ENCODE measurements around the gene CHTOP.

The CHTOP gene

GRCh38 chr1:153602749-153603148 is 31.1 kb upstream of the CHTOP start:
- Histone ChIP-seq H3K4me1 (ENCODE audit: control insufficient read depth, insufficient read depth, low read length) (peaks cover 5% of the 10 kb centered on the region), H3K4me3 (ENCODE audit: low read length) (no peak overlapping the region), H3K27me3 (ENCODE audit: control insufficient read depth, insufficient read depth, low read length) (no peaks in the 10 kb centered on the region), H3K9me3 (ENCODE audit: control insufficient read depth, insufficient read depth, low read length) (no peaks in the 10 kb centered on the region), H3K36me3 (ENCODE audit: control insufficient read depth, insufficient read depth, low read length) (no peaks in the 10 kb centered on the region), H3K27ac (ENCODE audit: low read length) (no peak overlapping the region)
- DNase-seq (ENCODE audit: low read depth, low spot score): no peak
- no CpG with 5 or more reads among the region's 6 CpGs for WGBS (ENCODE audit: insufficient coverage, insufficient read length)

DNA sequence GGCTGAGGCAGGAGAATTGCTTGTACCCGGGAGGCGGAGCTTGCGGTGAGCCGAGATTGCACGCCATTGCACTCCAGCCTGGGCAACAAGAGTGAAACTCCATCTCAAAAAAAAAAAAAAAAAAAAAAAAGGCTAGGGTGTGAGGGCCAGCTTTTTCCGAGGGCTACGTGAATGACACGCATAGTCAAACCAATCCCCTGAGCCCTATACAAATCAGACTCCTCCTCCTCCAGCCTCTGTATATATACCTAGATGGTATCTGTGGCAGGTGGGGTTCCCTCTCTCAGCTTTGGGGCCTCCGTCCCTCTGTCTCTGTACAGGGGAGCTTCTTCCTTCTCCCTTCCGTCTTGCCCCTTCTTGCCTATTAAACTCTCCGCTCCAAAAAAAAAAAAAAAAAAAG is 27.7 kb upstream of the CHTOP start:
- no peak overlapping the region for H3K27ac ChIP-seq (ENCODE audit: low read length)
- H3K4me1 ChIP-seq (ENCODE audit: control insufficient read depth, insufficient read depth, low read length): peaks cover 6% of the 10 kb centered on the region; the same call in 1 of the 2 replicates
- DNase-seq (ENCODE audit: low read depth, low spot score): no peak
- H3K9me3 ChIP-seq (ENCODE audit: control insufficient read depth, insufficient read depth, low read length): no peaks in the 10 kb centered on the region
- H3K27me3 ChIP-seq (ENCODE audit: control insufficient read depth, insufficient read depth, low read length): no peaks in the 10 kb centered on the region
- H3K36me3 ChIP-seq (ENCODE audit: control insufficient read depth, insufficient read depth, low read length): no peaks in the 10 kb centered on the region
- WGBS (ENCODE audit: insufficient coverage, insufficient read length): no CpG with 5 or more reads among the region's 11 CpGs
- H3K4me3 ChIP-seq (ENCODE audit: low read length): no peak overlapping the region

- peaks cover 9% of the 10 kb centered on the region for H3K4me1 ChIP-seq (ENCODE audit: control insufficient read depth, insufficient read depth, low read length)
- no CpG with 5 or more reads among the region's 8 CpGs for WGBS (ENCODE audit: insufficient coverage, insufficient read length)
These were observed 26.5 kb upstream of the CHTOP start for GRCh38 chr1:153607381-153607780.

DNA sequence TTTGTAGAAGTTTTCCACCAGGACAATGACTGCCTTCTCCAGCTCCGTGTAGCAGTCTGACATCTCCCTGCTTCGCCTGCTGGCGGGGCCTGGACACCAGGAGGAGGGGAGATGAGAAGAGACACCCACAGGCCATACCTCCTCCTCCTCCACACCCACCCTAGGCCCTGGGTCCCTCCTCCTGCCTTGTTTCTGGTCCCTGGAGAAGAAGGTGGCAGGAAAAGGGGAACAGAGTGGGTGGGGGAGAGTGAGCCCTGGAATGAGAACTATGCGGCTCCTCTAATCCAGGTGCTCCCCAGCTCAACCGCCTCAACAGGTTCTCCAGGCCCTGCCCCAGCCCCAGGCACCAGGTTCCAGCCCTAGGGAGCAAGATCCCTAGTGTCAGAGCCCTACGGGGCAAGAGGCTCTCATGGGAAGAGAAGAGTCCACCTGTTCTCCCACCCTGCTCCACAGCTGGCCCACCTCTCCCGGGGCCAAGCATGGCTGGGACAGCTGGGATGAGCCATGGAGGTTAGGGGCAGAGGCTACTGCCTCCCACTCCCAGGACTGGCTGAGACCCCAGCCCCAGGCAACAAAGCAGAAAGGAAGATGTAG is 25.7 kb upstream of the CHTOP start:
- Histone ChIP-seq H3K27ac (ENCODE audit: low read length) (no peak overlapping the region), H3K4me3 (ENCODE audit: low read length) (no peak overlapping the region)

More at GRCh38 chr1:153607381-153607780, 26.5 kb upstream of the CHTOP start:
- Histone ChIP-seq H3K36me3 (ENCODE audit: control insufficient read depth, insufficient read depth, low read length) (no peaks in the 10 kb centered on the region), H3K27me3 (ENCODE audit: control insufficient read depth, insufficient read depth, low read length) (no peaks in the 10 kb centered on the region), H3K4me3 (ENCODE audit: low read length) (no peak overlapping the region), H3K9me3 (ENCODE audit: control insufficient read depth, insufficient read depth, low read length) (no peaks in the 10 kb centered on the region), H3K27ac (ENCODE audit: low read length) (no peak overlapping the region)
- no peak for DNase-seq (ENCODE audit: low read depth, low spot score)

DNA sequence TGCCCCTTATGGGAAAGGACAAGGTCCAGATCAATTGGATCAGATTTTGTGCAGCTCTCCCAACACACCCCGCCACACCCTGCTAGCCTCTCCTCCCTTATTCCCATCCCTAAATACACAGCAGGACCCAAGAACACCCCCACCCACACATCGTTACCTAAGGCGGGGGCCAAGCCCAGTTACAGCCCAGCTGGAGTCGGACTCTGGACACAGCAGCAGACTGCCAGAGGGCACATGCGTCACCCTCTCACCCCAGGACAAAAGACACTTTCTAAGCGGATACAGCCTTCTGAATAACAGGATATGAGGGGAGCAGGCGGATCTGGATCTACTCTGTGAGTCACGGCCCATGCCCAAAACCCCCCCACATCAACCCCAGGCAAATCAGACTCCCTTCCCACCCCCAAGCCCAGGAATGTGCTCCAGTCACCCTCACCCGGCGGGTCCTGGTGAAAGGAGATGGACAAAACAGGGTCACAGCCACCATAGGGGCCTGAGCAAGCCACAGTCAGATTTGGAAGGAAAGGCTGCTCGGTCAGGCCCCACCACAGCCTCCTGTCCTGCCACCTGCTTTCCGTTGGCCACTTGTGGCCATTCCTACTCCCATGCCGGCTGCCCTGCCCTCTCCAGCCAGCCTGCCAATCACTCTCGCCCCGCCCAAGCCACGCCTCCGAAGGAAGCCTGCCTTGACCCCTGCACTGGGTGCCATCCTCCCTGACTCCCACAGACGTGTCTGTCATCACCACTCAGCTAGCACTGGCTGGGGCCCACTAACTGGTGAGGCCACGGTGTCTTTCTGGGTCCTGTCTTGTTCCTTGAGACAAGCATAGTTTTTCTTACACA is 24.9 kb upstream of the CHTOP start:
- H3K36me3 ChIP-seq (ENCODE audit: control insufficient read depth, insufficient read depth, low read length): no peaks in the 10 kb centered on the region
- H3K9me3 ChIP-seq (ENCODE audit: control insufficient read depth, insufficient read depth, low read length): no peaks in the 10 kb centered on the region
- H3K4me3 ChIP-seq (ENCODE audit: low read length): no peak overlapping the region
- no peaks in the 10 kb centered on the region for H3K27me3 ChIP-seq (ENCODE audit: control insufficient read depth, insufficient read depth, low read length)
- no peak for DNase-seq (ENCODE audit: low read depth, low spot score)
- WGBS (ENCODE audit: insufficient coverage, insufficient read length): no CpG with 5 or more reads among the region's 19 CpGs
- no peak overlapping the region for H3K27ac ChIP-seq (ENCODE audit: low read length)
- peaks cover 14% of the 10 kb centered on the region for H3K4me1 ChIP-seq (ENCODE audit: control insufficient read depth, insufficient read depth, low read length)

More for the DNA sequence above, 25.7 kb upstream of the CHTOP start:
- no peaks in the 10 kb centered on the region for H3K9me3 ChIP-seq (ENCODE audit: control insufficient read depth, insufficient read depth, low read length)
- no CpG with 5 or more reads among the region's 7 CpGs for WGBS (ENCODE audit: insufficient coverage, insufficient read length)
- no peaks in the 10 kb centered on the region for H3K36me3 ChIP-seq (ENCODE audit: control insufficient read depth, insufficient read depth, low read length)
- no peak for DNase-seq (ENCODE audit: low read depth, low spot score)
- H3K27me3 ChIP-seq (ENCODE audit: control insufficient read depth, insufficient read depth, low read length): no peaks in the 10 kb centered on the region
- H3K4me1 ChIP-seq (ENCODE audit: control insufficient read depth, insufficient read depth, low read length): peaks cover 13% of the 10 kb centered on the region

- WGBS (ENCODE audit: insufficient coverage, insufficient read length): no CpG with 5 or more reads among the region's 6 CpGs
- H3K4me3 ChIP-seq (ENCODE audit: low read length): no peak overlapping the region
These were observed 24.3 kb upstream of the CHTOP start for GRCh38 chr1:153609585-153609907.

GRCh38 chr1:153610334-153610733 is 23.5 kb upstream of the CHTOP start:
- Histone ChIP-seq H3K4me3 (ENCODE audit: low read length) (no peak overlapping the region), H3K36me3 (ENCODE audit: control insufficient read depth, insufficient read depth, low read length) (no peaks in the 10 kb centered on the region), H3K4me1 (ENCODE audit: control insufficient read depth, insufficient read depth, low read length) (peaks cover 14% of the 10 kb centered on the region), H3K27ac (ENCODE audit: low read length) (no peak overlapping the region), H3K27me3 (ENCODE audit: control insufficient read depth, insufficient read depth, low read length) (no peaks in the 10 kb centered on the region), H3K9me3 (ENCODE audit: control insufficient read depth, insufficient read depth, low read length) (no peaks in the 10 kb centered on the region)
- DNase-seq (ENCODE audit: low read depth, low spot score): no peak
- no CpG with 5 or more reads among the region's 4 CpGs for WGBS (ENCODE audit: insufficient coverage, insufficient read length)

More at GRCh38 chr1:153609585-153609907, 24.3 kb upstream of the CHTOP start:
- Histone ChIP-seq H3K4me1 (ENCODE audit: control insufficient read depth, insufficient read depth, low read length) (peaks cover 14% of the 10 kb centered on the region), H3K36me3 (ENCODE audit: control insufficient read depth, insufficient read depth, low read length) (no peaks in the 10 kb centered on the region), H3K9me3 (ENCODE audit: control insufficient read depth, insufficient read depth, low read length) (no peaks in the 10 kb centered on the region), H3K27ac (ENCODE audit: low read length) (no peak overlapping the region), H3K27me3 (ENCODE audit: control insufficient read depth, insufficient read depth, low read length) (no peaks in the 10 kb centered on the region)
- no peak for DNase-seq (ENCODE audit: low read depth, low spot score)

GRCh38 chr1:153610811-153611301 is 23.0 kb upstream of the CHTOP start:
- no CpG with 5 or more reads among the region's 7 CpGs for WGBS (ENCODE audit: insufficient coverage, insufficient read length)
- H3K9me3 ChIP-seq (ENCODE audit: control insufficient read depth, insufficient read depth, low read length): no peaks in the 10 kb centered on the region
- H3K27ac ChIP-seq (ENCODE audit: low read length): no peak overlapping the region
- H3K27me3 ChIP-seq (ENCODE audit: control insufficient read depth, insufficient read depth, low read length): no peaks in the 10 kb centered on the region
- no peak overlapping the region for H3K4me3 ChIP-seq (ENCODE audit: low read length)
- H3K36me3 ChIP-seq (ENCODE audit: control insufficient read depth, insufficient read depth, low read length): no peaks in the 10 kb centered on the region
- DNase-seq (ENCODE audit: low read depth, low spot score): no peak
- peaks cover 14% of the 10 kb centered on the region for H3K4me1 ChIP-seq (ENCODE audit: control insufficient read depth, insufficient read depth, low read length)

DNA sequence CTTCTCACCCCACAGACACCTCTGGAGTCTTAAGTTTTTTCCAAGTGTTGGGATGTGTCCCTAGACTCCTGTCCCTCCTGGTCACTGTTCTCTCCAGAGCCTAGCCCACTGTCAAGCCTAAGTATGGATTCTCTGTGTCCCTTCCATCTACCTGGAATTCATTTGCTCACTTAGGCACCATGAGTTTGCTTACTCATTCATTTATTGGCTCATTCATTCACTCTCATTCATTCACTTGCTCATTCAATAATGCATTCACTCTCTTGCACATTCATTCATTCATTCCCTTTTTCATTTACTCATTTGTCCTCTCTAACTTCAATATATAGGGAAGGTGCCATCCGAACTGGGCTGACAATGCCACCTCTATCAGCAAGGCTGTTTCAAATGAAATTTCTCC is 22.5 kb upstream of the CHTOP start:
- Histone ChIP-seq H3K4me3 (ENCODE audit: low read length) (no peak overlapping the region), H3K36me3 (ENCODE audit: control insufficient read depth, insufficient read depth, low read length) (no peaks in the 10 kb centered on the region), H3K27me3 (ENCODE audit: control insufficient read depth, insufficient read depth, low read length) (no peaks in the 10 kb centered on the region), H3K9me3 (ENCODE audit: control insufficient read depth, insufficient read depth, low read length) (no peaks in the 10 kb centered on the region), H3K27ac (ENCODE audit: low read length) (no peak overlapping the region), H3K4me1 (ENCODE audit: control insufficient read depth, insufficient read depth, low read length) (peaks cover 14% of the 10 kb centered on the region)
- no peak for DNase-seq (ENCODE audit: low read depth, low spot score)
- no CpG with 5 or more reads among the region's 1 CpG for WGBS (ENCODE audit: insufficient coverage, insufficient read length)

DNA sequence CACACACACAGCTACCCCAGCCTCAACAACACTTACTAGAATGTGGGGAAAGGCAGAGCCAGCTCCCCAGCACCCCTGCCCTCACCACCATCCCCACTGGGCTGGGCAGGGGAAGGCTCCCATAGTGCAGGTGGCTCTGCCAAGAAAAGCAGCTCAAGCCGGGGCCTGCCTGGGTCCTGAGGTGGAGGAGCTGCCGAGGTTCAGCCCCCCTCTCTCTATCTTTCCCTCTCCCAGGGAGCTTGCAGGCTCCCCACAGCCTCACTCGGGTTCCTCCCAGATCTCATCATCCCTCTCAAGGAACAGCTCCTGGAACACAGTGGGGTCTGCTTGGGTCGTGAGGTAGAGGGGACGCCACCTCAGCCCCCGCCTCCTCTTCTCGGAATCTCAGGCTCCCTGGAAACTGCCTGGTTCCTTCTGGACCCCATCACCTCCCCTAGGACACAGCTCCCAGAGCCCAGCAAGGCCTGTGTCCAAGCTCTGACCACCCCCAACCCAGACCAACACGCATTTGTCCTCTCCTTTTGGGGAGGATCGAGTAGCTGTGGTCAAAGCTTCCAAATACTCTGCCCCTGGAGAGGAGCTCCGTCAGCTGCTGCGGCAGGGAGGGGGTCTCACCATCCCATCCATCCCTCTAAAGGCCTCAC is 21.6 kb upstream of the CHTOP start:
- DNase-seq (ENCODE audit: low read depth, low spot score): no peak
- Histone ChIP-seq H3K4me1 (ENCODE audit: control insufficient read depth, insufficient read depth, low read length) (peaks cover 14% of the 10 kb centered on the region), H3K4me3 (ENCODE audit: low read length) (no peak overlapping the region; the same call in 1 of the 2 replicates), H3K27ac (ENCODE audit: low read length) (no peak overlapping the region), H3K27me3 (ENCODE audit: control insufficient read depth, insufficient read depth, low read length) (no peaks in the 10 kb centered on the region), H3K36me3 (ENCODE audit: control insufficient read depth, insufficient read depth, low read length) (no peaks in the 10 kb centered on the region), H3K9me3 (ENCODE audit: control insufficient read depth, insufficient read depth, low read length) (no peaks in the 10 kb centered on the region)
- WGBS (ENCODE audit: insufficient coverage, insufficient read length): no CpG with 5 or more reads among the region's 11 CpGs
